Neural progenitor cell (in vitro differentiated cells): ENCODE measurements around the gene FAM163B. TPM values are rescaled to one million over a fixed set of nuclear protein-coding genes. Genes with fewer than 3 reads are reported as not detected.

Experiments
- DNase-seq: peaks from one replicate; pipeline ENCODE4 v3.0.0-alpha.2; 2016; ENCODE audit warnings: low spot score
- H2AFZ ChIP-seq: fragments of 200-600 bp; sonication (generic); replicated peaks from 2 replicates; pipeline ENCODE4 v1.6.1; 2016; ENCODE audit warnings: antibody characterized with exemption
- H3F3A ChIP-seq: fragments of 200-600 bp; sonication (generic); 2 replicates; pipeline ENCODE4 v1.6.1; 2016; ENCODE audit warnings: antibody characterized with exemption, low read depth
- H3K27ac ChIP-seq: fragments of 200-600 bp; sonication (generic); 2 replicates; pipeline ENCODE4 v1.5.1; 2016; ENCODE audit warnings: mild to moderate bottlenecking
- H3K27me3 ChIP-seq: fragments of 200-600 bp; sonication (generic); 2 replicates; pipeline ENCODE4 v1.6.1; 2016; ENCODE audit warnings: mild to moderate bottlenecking, moderate library complexity
- H3K36me3 ChIP-seq: fragments of 200-600 bp; sonication (generic); 2 replicates; pipeline ENCODE4 v1.5.1; 2016
- H3K4me1 ChIP-seq: fragments of 200-600 bp; sonication (generic); 2 replicates; pipeline ENCODE4 v1.6.1; 2016; ENCODE audit warnings: mixed run types
- H3K4me2 ChIP-seq: fragments of 200-600 bp; sonication (generic); 2 replicates; pipeline ENCODE4 v1.6.1; 2016
- H3K4me3 ChIP-seq: fragments of 200-600 bp; sonication (generic); 2 replicates; pipeline ENCODE4 v1.5.1; 2016
- H3K79me2 ChIP-seq: fragments of 200-600 bp; sonication (generic); 2 replicates; pipeline ENCODE4 v1.6.1; 2016; ENCODE audit warnings: low read depth
- H3K9ac ChIP-seq: fragments of 200-600 bp; sonication (generic); 2 replicates; pipeline ENCODE4 v1.6.1; 2016
- H3K9me3 ChIP-seq: fragments of 200-600 bp; sonication (generic); 2 replicates; pipeline ENCODE4 v1.5.1; 2016; ENCODE audit warnings: low read depth
- H4K20me1 ChIP-seq: fragments of 200-600 bp; sonication (generic); 2 replicates; pipeline ENCODE4 v1.6.1; 2016; ENCODE audit warnings: low read depth
- H3K27ac Mint-ChIP-seq: 3 replicates; pipeline ENCODE4 v1.8.0; 2021; ENCODE audit warnings: mixed read lengths
- H3K27me3 Mint-ChIP-seq: 2 replicates; pipeline ENCODE4 v1.8.0; 2022; ENCODE audit warnings: low read depth, mild to moderate bottlenecking, inconsistent platforms, moderate library complexity, mixed read lengths; ENCODE audit not compliant: insufficient read depth
- H3K36me3 Mint-ChIP-seq: 3 replicates; pipeline ENCODE4 v1.8.0; 2021; ENCODE audit warnings: mixed read lengths
- H3K4me1 Mint-ChIP-seq: 3 replicates; pipeline ENCODE4 v1.8.0; 2021; ENCODE audit warnings: mixed read lengths
- H3K4me3 Mint-ChIP-seq: 3 replicates; pipeline ENCODE4 v1.8.0; 2021; ENCODE audit warnings: mild to moderate bottlenecking, moderate library complexity, mixed read lengths
- H3K9me3 Mint-ChIP-seq: 3 replicates; pipeline ENCODE4 v1.8.0; 2020; ENCODE audit warnings: mixed read lengths
- CTCF ChIP-seq: fragments of 200-600 bp; sonication (generic); IDR thresholded peaks from 2 replicates; pipeline ENCODE4 v1.5.1; 2017; ENCODE audit warnings: antibody characterized with exemption, mild to moderate bottlenecking
- EZH2 ChIP-seq: fragments of 200-600 bp; sonication (generic); IDR thresholded peaks from 2 replicates; pipeline ENCODE4 v1.6.1; 2017; ENCODE audit warnings: antibody characterized with exemption, mild to moderate bottlenecking, moderate library complexity
- EZH2phosphoT487 ChIP-seq: fragments of 200-600 bp; sonication (generic); IDR thresholded peaks from 2 replicates; pipeline ENCODE4 v1.6.1; 2017; ENCODE audit warnings: antibody characterized with exemption
- total RNA-seq: library from RNA; depleted of rRNA; stranded (reverse); fragments of >200 nt; gene quantifications from 2 replicates; pipeline ENCODE4 v1.2.3, GENCODE V29; 2015; ENCODE audit warnings: low replicate concordance

The FAM163B gene
- total RNA-seq, 1 donor from 2014 or later: not detected

DNA sequence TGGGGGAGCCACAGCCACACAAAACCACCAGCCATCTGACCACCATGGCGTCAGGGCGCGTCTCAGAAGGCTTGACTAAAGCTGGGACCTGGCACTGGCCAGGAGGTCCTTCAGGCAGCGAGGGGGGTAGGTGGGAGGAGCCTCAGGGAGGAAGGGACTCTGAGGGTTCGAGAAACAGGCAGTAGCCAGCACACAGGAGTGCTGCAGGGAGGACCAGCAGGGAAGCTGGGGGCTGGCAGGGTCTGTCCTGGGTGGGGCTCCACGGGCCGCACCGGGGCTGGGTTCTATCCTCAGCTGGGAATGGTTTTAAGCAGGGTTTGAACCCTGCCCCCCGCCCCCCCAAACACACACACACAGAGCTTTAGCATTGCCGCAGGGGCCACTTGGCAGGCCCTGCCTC, 7.4 kb downstream of the FAM163B start:
- Histone ChIP-seq H3K27me3 (peaks cover 9% of the 10 kb centered on the region), H3K9me3 (no peaks in the 10 kb centered on the region), H2AFZ (no peak overlapping the region), H3K79me2 (no peaks in the 10 kb centered on the region), H3K36me3 (no peaks in the 10 kb centered on the region), H3K4me3 (no peak overlapping the region), H3K4me1 (no peaks in the 10 kb centered on the region), H3K9ac (no peak overlapping the region), H3K4me2 (no peak overlapping the region), H3K27ac (no peak overlapping the region), H4K20me1 (no peaks in the 10 kb centered on the region), H3F3A (no peaks in the 10 kb centered on the region)
- Mint-ChIP-seq H3K4me1 (peaks cover 9% of the 10 kb centered on the region), H3K36me3 (no peaks in the 10 kb centered on the region), H3K4me3 (no peak overlapping the region), H3K27ac (no peak overlapping the region), H3K9me3 (peaks cover 15% of the 10 kb centered on the region), H3K27me3 (peaks cover 23% of the 10 kb centered on the region)
- TF ChIP-seq EZH2phosphoT487 (no peak), EZH2 (no peak), CTCF (no peak)
- DNase-seq: no peak

DNA sequence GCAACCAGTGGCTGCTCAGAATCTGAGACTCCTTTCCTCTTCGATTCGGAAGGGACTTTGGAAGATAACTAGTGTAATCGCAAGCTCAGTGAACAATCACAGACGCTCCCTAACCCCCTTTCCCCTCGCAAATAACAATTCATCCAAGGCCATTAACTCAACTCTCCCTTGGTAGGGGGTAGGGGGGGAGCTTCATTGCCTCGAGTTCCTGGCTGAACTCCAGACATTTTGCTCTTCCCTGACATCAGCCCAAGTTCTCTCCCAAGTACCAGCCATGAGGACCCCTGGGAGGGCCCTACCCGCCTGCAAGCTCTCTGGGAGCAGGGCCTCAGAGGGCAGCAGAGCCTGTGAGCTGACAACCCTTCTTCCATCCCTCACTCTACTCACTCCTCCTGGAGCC, 8.4 kb downstream of the FAM163B start:
- H3K36me3 Mint-ChIP-seq: no peaks in the 10 kb centered on the region
- no peak overlapping the region for H3K4me3 Mint-ChIP-seq
- peaks cover 20% of the 10 kb centered on the region for H3K9me3 Mint-ChIP-seq
- H3F3A ChIP-seq: no peaks in the 10 kb centered on the region
- H3K9ac ChIP-seq: no peak overlapping the region
- no peaks in the 10 kb centered on the region for H3K36me3 ChIP-seq
- H3K4me3 ChIP-seq: no peak overlapping the region
- H3K9me3 ChIP-seq: no peaks in the 10 kb centered on the region
- peaks cover 1% of the 10 kb centered on the region for H3K27me3 ChIP-seq
- peaks cover 15% of the 10 kb centered on the region for H3K27me3 Mint-ChIP-seq
- no peaks in the 10 kb centered on the region for H3K79me2 ChIP-seq
- H4K20me1 ChIP-seq: no peaks in the 10 kb centered on the region
- no peak overlapping the region for H3K27ac Mint-ChIP-seq
- no peak overlapping the region for H3K27ac ChIP-seq
- no peak for TF ChIP-seq CTCF
- no peak for TF ChIP-seq EZH2
- no peak for TF ChIP-seq EZH2phosphoT487
- no peak overlapping the region for H3K4me2 ChIP-seq
- DNase-seq: no peak
- no peak overlapping the region for H2AFZ ChIP-seq
- H3K4me1 ChIP-seq: no peaks in the 10 kb centered on the region
- peaks cover 9% of the 10 kb centered on the region for H3K4me1 Mint-ChIP-seq

GRCh38 chr9:133599470-133600173, 9.6 kb downstream of the FAM163B start:
- Histone ChIP-seq H3F3A (no peaks in the 10 kb centered on the region), H4K20me1 (no peaks in the 10 kb centered on the region), H3K4me1 (no peaks in the 10 kb centered on the region), H2AFZ (no peak overlapping the region), H3K79me2 (no peaks in the 10 kb centered on the region), H3K36me3 (no peaks in the 10 kb centered on the region), H3K9me3 (no peaks in the 10 kb centered on the region), H3K4me2 (no peak overlapping the region), H3K4me3 (no peak overlapping the region), H3K27ac (no peak overlapping the region), H3K9ac (no peak overlapping the region), H3K27me3 (no peaks in the 10 kb centered on the region)
- Mint-ChIP-seq H3K36me3 (no peaks in the 10 kb centered on the region), H3K4me1 (peaks cover 8% of the 10 kb centered on the region), H3K27me3 (peaks cover 16% of the 10 kb centered on the region), H3K27ac (no peak overlapping the region), H3K9me3 (peaks cover 22% of the 10 kb centered on the region), H3K4me3 (no peak overlapping the region)
- TF ChIP-seq EZH2phosphoT487: no peak
- TF ChIP-seq EZH2: no peak
- TF ChIP-seq CTCF: no peak
- no peak for DNase-seq
